HG03460 (cell line): ENCODE measurements around the gene CD300E.
"Not testable (repeated sequence)": the region's sequence is repeated elsewhere in the genome, so short reads cannot be mapped to it uniquely, and the experiment has no call there.

Experiments used
- ATAC-seq: cut with Tn5 transposase; IDR thresholded peaks from one replicate; pipeline ENCODE4 v1.9.1; 2021; ENCODE audit not compliant: unreplicated experiment

The CD300E gene

DNA sequence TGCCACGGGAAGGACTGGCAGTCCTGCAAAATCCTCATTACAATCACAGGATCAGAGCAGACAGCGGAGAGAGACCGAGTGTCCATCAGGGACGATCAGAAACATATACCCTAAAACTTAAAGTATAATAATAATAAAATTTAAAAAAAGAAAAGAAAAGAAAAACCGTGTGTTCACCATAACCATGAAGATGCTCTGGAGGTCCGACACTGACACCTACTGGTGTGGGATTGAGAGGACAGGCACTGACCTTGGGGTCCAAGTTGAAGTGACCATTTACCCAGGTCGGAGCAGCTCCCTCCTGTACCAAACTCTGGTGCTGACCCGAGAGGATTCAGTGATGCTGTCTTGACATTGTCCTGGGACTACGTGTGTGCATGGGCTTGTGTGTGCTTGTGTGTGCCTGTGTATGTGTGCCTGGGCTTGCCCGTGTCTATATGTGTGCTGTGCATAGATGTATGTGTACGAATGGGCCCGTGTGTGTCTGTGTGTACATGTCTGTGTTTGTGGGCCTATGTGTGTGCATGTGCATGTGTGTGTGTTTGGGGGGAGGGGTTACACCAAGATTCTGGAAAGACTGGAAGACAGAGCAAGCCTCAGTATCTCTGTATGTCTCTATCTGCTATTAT lies 21.5 kb downstream of the CD300E start:
- no peak for ATAC-seq

DNA sequence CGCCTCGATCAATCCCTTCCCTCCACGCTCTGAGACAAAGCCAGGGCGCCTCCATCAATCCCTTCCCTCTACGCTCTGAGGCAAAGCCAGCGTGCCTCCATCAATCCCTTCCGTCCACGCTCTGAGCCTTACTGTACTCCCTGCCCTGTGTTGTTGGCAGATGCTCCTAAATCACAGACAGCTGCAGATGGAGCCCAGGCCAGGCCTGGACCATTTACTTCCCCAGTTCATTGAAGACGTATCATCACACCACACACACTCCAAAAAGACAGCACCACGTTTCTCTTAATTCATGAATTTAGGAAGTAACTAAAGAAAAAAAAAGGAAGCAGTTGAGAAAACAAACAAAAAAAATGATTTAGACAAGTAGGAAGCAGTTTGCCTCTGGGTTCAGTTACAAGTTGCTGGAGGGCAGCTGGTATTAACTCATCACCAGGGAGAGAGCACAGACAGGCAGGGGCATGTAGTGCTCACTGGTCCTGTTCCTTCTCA lies 24.0 kb downstream of the CD300E start:
- no peak for ATAC-seq

DNA sequence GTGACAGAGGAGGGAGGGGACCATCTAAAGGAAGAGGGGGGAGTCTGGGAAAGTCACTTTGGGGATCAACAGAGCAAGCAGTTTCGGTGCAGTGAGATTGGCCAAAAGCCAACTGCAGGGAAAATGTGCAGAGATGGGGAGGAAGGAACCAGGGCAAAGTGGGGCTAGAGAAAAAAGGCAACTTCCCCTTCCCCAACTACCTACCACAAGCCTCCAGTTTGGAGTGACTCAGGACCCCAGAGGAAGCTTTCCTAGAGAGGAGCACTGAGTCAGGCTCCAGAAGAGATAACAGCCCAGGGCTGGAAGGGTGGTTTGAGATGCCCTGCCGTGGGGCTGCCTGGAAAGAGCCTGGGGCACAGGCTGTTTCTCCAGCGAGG lies 24.5 kb downstream of the CD300E start:
- no peak for ATAC-seq

DNA sequence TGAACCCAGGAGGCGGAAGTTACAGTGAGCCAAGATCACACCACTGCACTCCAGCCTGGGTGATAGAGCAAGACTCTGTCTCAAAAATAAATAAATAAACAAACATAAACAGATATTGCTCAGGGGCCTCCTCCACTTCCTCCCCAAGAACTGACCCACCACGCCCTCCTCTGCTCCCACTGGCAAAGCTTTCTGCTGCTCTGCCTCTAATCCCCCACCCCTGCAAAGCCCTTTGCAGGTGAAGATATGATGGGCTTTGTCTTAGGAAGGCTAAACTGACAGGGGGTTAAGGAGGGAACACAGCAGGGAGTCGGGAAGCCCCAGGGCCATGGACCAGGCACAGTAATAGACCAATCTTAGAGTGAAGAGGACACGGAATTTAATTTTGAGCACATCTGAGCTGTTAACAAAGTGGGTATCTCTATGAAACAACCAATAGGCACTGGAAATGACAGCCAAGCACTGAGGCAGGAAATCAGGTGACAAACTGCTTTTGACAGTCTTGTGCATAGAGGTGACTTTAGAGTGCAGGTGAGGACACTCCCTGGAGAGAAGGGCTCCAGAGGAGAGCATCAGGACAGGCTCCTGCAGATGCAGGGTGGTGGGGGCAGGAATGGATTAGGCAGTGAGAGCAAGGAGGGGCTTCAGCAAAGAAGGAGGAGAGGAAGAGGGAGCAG lies 25.1 kb downstream of the CD300E start:
- ATAC-seq: no peak

DNA sequence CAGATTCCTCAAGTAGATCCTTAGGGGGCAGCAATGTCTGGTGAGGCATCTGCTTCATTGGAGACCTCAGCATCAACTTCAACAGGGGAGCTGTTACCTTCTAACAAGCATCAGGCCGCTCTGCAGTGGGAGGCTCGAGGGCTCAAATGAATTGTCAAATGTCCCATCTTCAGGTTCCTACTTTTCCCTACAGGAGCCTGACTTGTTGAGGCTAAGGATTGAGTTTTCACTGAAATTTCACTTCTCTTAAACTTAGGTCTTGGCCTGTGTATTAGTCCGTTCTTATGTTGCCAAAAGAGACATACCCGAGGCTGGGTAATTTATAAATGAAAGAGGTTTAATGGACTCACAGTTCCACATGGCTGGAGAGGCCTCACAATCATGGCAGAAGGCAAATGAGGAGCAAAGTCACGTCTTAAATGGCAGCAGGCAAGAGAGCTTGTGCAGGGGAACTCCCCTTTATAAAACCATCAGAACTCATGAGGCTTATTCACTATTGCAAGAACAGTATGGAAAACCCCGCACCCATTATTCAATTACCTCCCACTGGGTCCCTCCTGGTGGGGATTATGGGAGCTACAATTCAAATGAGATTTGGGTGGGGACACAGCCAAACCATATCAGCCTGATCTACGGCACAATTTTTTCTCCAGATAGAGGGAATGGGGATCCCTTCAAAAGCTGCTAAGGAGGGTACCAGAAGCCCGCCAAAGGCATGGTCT lies 26.3 kb downstream of the CD300E start:
- ATAC-seq: no peak

DNA sequence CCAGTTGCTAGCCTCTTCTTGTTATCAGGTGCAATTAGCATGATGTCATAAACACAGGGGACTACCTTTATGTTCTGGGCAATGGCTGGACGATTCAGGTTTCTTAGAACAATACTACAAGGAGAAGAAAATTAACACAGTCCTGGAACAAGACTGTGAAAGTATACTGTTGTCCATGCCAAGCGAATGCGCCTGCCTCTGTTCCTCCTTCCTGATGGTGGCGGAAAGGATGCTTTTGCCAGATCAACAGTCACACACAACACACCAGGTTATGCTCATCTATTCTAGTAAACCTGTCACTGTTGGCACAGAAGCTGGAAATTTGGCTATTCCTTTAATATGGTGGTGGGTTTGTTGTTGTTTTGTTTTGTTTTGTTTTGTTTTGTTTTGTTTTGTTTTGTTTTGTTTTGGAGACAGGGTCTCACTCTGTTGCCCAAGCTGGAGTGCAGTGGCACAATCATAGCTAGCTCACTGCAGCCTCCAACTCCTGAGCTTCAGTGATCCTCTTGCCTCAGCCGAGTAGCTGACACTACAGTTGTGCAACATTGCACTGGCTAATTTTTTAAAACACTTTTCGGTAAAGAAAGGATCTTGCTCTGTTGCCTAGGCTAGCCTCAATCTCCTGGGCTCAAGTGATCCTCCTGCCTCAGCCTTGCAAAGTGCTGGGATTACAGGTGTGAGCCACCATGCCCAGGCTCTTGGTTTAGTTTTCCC lies 28.3 kb downstream of the CD300E start:
- ATAC-seq: no peak

DNA sequence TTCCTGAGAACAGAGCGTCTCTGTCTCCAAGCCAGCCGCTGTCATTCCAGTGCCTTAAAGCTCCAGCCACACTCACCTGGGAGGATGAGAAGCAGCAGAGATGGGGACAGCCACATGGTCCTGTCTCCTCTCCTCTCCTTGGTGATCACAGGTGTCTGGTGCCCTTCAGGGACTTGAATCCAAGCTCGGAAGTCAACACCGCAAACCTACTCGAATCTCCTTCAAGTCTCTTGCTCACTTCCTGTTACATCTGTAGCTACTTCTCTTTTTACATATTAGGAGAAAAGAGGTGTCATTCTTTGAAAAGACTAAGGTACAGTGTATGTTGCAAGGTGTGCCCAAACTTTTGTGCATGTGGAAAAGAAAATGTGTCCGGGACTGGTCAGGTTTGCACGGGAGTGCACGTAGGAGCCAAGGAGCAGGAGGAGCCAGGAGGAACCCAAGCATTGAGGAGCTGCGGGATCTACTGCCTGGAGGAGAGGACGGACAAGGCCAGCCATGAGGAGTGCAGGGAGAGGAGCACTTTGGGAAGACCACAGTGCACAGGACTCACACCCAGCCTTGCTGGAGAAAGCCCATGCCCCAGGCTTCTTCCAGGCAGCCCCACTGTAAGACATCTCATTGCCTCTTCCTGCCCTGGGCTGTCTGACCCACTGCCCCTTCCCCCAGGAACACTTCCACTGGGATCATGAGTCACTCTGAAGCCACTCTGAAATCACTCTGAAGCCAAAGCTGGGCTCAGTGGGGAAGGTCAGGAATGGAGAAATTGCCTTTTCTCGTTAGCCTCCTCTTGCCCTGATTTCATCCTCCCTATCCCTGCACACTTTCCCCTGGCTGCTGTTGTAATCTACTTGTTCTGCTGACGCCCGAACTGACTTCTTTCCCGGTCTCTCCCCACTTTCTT lies 31.2 kb downstream of the CD300E start, which contains the start of gene CD300LD:
Gene CD300LD, minus strand, starts transcription at position 197 of the 904 bp plus-strand sequence. Its CDS starts 81 bp downstream, at position 116.
- no peak for ATAC-seq

DNA sequence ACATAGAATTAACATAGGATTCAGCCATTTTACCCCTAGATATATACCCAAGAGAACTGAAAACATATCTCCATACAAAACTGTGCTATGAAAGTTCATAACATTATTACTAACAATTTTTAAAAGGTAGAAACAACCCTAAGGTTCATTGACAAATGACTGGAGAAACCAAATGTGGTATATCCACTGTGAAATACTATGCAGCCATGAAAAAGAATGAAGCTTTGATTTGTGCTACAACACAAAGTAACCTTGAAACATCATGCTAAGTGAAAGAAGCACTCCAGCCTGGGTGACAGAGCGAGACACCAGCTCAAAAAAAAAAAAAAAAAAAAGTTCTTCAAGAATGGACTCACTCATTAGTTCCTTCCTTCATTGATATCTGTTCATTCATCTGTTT lies 32.0 kb downstream of the CD300E start:
- ATAC-seq: no peak

DNA sequence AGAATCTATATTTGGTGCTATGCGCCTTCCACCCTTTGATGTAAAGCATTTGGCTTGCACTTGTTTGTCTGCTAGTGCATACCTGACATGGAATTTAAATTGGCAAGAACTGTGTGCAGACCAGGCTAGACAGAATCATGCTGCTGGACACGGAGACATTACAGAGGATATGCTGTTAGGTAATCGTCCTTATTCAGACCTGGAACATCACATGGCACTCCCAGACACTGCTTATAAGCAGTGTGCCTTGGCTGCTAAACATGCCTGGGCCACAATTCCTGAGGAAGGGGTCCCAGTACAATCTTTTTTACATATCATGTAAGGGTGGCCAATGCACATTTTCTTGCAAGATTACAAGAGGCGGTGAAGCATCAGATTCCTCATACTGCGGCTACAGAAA lies 37.8 kb downstream of the CD300E start:
- ATAC-seq: no peak

DNA sequence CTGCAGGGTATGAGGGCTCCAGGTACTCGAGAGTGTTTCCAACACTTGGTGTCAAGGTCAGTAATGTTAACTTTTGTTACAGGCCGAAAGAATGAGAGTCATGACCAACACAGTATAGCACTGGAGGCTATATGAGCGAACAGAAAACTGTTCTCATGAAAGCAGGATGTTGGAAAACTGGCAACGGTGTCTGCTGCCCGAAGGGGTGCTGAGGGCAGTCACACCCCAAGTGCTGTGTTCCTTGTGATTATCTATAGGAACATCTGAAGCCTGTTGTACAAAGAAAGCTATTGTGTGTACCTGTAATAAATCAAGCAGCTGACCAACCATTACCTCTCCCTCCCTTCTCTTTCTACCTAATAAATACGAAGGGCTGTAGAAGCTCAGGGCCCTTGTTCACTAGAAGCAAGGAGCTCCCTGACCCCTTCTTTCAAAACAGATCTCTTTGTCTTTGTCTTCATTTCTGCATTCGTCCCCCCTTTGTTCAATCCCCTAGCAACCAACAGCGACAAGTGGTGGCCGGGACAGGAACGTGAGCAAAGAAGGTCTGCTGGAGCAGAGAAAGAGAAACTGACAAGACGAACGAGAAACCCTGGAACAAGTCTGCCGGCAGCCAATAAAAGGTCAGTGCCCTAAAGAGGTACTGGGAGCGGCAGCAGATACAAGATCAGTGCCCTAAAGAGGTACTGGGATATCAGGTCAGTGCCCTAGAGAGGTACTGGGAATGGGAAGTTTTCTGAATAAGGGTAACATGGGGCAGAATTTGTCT lies 39.1 kb downstream of the CD300E start:
- ATAC-seq: no peak

DNA sequence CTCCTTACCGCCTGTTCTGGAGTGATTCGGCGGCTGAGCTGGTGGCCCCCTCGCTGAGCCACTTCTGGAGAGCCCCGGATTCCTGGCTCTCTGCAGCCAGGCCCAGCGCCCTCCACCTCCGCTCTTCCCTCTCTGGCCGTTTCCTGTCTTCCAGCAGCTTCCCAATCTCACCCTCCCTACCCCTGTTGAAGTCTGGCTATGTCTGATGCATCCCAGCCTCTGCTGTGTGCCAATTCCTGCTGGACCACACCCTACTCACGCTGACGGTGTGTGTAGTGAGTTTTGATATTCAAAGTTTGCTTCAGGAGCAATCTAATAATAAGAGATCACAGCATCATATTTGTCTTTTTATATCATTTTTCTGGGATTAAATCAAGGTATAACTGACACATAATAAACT lies 40.9 kb downstream of the CD300E start:
- ATAC-seq: no peak

DNA sequence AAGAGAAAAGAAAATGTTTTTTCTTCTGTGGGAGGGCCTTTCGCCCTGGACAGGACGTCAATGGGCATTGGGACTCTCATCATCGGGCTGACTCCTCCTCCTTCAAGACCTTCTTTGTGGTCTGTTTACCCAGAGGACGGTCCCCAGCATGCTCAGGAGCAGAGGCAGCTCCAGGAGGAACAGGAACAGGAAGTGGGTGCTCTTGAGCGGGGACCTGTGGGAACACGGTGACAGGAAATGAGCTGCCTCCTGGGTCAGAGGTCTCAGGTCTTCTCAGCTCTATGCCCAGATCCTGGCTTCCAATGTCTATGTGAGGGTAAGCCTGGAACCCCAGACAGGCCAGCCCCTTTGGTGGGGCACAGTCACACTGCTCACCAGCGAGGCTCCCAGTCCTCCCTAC lies 43.6 kb downstream of the CD300E start:
- ATAC-seq: no peak

DNA sequence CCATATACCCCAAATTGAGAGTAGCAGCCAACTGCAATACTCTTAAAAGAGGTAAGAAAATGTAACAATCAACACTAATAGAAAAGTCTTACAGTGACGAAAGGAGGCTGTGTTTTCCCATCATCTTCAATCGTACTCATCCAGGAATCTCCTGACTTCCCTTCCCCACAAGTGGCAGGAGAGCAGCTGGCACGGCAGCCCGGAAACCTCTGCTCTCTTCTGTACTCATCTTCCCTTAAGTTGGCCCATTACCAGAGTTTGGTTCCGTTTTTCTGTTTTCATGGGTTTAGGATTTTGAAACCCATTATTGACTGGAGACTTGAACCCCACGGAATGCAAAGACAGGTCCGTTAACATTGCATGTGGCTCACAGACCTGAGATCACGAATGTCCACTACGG lies 44.6 kb downstream of the CD300E start:
- ATAC-seq: no peak

DNA sequence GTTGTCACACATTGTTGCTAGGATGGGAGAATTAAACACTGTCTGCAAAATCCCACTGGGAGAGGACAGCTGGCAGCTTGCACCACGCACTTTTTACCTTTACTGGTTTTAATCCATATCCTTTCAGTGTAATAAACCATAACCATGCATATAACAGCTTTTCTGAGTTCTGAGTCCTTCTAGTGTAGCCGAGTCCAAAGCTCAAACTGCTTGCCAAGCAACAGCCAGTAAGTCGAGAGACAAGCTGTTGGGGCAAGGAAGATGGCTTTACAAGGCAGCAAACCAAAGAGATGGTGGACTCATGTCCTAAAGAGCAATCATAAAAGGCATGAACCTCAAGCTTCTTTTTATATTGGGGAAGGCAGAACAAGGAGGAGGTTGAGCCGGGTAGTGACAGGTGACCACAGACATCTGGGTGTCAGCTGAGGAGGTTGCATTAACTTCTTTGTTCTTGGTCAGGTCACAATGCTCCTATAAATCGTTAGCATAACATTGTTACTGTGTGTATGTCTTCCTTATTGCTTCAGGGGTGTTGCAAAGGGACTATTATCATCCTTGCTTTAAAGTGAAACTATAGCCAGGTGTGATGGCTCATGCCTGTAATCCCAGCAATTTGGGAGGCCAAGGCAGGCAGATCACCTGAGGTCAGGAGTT lies 48.9 kb downstream of the CD300E start:
- ATAC-seq: no peak

DNA sequence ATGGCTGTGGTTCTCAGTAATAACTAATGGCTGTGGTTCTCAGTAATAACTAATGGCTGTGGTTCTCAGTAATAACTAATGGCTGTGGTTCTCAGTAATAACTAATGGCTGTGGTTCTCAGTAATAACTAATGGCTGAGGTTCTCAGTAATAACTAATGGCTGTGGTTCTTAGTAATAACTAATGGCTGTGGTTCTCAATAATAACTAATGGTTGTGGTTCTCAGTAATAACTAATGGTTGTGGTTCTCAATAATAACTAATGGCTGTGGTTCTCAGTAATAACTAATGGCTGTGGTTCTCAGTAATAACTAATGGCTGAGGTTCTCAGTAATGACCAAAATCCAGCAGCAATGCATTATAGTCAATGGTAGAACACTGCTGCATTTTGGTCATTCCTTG lies 49.9 kb downstream of the CD300E start:
- not testable (repeated sequence) for ATAC-seq

DNA sequence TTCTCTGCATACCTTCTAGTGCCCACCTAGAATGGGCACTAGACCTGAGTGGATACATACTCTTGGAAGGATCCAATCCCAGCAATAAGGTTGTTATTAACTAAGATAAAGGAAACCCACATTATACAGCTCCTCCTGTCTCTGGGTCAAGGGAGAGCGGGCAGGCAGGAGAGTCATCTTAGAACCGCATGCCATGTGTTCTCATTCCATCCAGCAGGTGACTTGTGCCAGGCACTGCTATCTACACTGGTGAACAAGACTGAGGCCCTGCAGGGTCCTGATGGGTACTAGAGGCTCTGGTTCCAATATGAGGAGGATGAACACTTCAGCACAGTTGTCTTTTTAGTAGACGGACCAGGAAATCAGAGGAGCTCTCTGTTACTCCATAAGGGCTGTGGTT lies 50.4 kb downstream of the CD300E start:
- no peak for ATAC-seq

DNA sequence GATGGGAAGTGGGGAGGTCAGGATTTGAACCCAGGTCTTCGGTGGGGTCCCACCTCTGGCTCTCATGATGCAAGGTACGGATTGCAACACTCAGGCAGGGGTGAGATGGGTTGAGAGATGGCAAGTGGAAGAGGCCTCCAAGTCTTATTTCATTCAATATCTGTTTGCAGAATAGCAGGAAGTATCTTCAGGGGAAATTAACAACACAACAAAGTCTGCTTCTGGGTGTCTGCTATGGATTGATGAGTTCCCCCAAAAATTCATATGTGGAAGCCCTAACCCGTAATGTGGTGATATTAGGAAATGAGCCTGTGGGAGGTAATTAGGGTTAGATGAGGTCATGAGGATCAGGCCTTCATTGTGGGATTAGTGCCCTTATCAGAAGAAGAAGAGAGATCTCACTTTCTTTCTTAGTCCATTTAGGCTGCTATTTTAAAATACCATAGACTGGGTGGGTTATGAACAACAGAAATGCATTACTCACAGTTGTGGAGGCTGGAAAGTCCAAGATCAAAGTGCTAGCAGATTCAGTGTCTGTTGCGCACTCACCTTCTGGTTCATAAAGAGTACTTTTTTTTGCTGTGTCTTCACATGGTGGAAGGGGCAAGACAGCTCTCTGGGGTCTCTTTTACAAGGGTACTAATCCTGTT lies 51.8 kb downstream of the CD300E start:
- no peak for ATAC-seq
